Fibroblast of the aortic adventitia (primary cell): Measurements from ENCODE around the gene MIPOL1. TPM values are rescaled to one million over a fixed set of nuclear protein-coding genes. Genes with fewer than 3 reads are reported as not detected.

ENCODE experiments used
- DNase-seq: peaks from one replicate; pipeline ENCODE4 v3.0.0-alpha.2; 2010; ENCODE audit warnings: low read depth
- H3K4me3 ChIP-seq: 2 replicates; pipeline ENCODE4 v1.5.1; 2011; ENCODE audit warnings: low read depth, mild to moderate bottlenecking, control low read depth, low read length, moderate library complexity
- CTCF ChIP-seq: IDR thresholded peaks from 2 replicates; pipeline ENCODE4 v1.5.1; 2011; ENCODE audit warnings: mild to moderate bottlenecking, low read length, control low read depth, inconsistent platforms; ENCODE audit not compliant: insufficient read depth
- total RNA-seq: library from RNA; depleted of rRNA; stranded (reverse); fragments of >200 nt; gene quantifications from 2 replicates; pipeline ENCODE4 v1.2.3, GENCODE V29; 2012; ENCODE audit warnings: low replicate concordance

The MIPOL1 gene
- total RNA-seq, 1 donor = 12.5 TPM

- DNase-seq = no peak
- no peak overlapping the region for H3K4me3 ChIP-seq
- TF ChIP-seq CTCF = no peak
Observed at GRCh38 chr14:37592482-37593408, 395.0 kb downstream of the MIPOL1 start.

- TF ChIP-seq CTCF = no peak
- no peak for DNase-seq
- H3K4me3 ChIP-seq = peak overlapping the region; percentile 60
Observed at GRCh38 chr14:37593511-37594237, 395.9 kb downstream of the MIPOL1 start.

- peak overlapping the region; percentile 60 for H3K4me3 ChIP-seq
- TF ChIP-seq CTCF = peak; percentile 83
- DNase-seq = peak; percentile 83
Observed at GRCh38 chr14:37594238-37594970, 396.7 kb downstream of the MIPOL1 start.

GRCh38 chr14:37594971-37595808 is 397.5 kb downstream of the MIPOL1 start, which contains the start of the genes FOXA1 and TTC6:
Gene FOXA1 (minus strand): TSS chr14:37595249. CDS start chr14:37594972, 277 bp downstream.
Gene TTC6 (plus strand): TSS chr14:37595629. CDS start chr14:37622065, 26,436 bp downstream.
- TF ChIP-seq CTCF = no peak
- peak within 1 kb of the TSS; percentile 60 for H3K4me3 ChIP-seq
- DNase-seq = peak; percentile 16

- no peak for DNase-seq
- TF ChIP-seq CTCF = no peak
- H3K4me3 ChIP-seq = peak overlapping the region; percentile 17
Observed at GRCh38 chr14:37595809-37596621, 398.3 kb downstream of the MIPOL1 start.
